UCSD-AML1 (cell line): ENCODE measurements around the gene ALOXE3.

Source experiments
- DNase-seq: peaks from one replicate; lab custom pipeline; 2025; ENCODE audit not compliant: unreplicated experiment; lab: John Stamatoyannopoulos, UW

Gene ALOXE3

GRCh38 chr17:8055851-8056231, 62.5 kb downstream of the ALOXE3 start:
- no peak for DNase-seq

GRCh38 chr17:8053600-8053999, 64.7 kb downstream of the ALOXE3 start:
- no peak for DNase-seq

GRCh38 chr17:8052256-8053252, 65.8 kb downstream of the ALOXE3 start:
- no peak for DNase-seq

GRCh38 chr17:8051831-8052230, 66.5 kb downstream of the ALOXE3 start:
- no peak for DNase-seq

- no peak for DNase-seq
These were observed 69.6 kb downstream of the ALOXE3 start for GRCh38 chr17:8048736-8049135.

- no peak for DNase-seq
These were observed 70.1 kb downstream of the ALOXE3 start for GRCh38 chr17:8048236-8048635.

- no peak for DNase-seq
These were observed 70.6 kb downstream of the ALOXE3 start for GRCh38 chr17:8047769-8048110.

- DNase-seq: no peak
These were observed 71.2 kb downstream of the ALOXE3 start for GRCh38 chr17:8046929-8047768.

- no peak for DNase-seq
These were observed 71.9 kb downstream of the ALOXE3 start for GRCh38 chr17:8046306-8046928.
